HepG2 (cell line): Measurements from ENCODE around the gene IKZF5. TPM values are rescaled to one million over a fixed set of nuclear protein-coding genes. Genes with fewer than 3 reads are reported as not detected.

Experiments
- ATAC-seq: fragments of 200-7000 bp; cut with Tn5 transposase; 3 replicates; pipeline ENCODE4 v1.9.1; 2020; ENCODE audit warnings: mild to moderate bottlenecking, moderate library complexity
- BruUV-seq: library from RNA; stranded (reverse); fragments of 400-500 nt; replicated peaks from 2 replicates; lab custom pipeline; 2021; lab: Mats Ljungman, UMichigan
- CTCF ChIA-PET: fragments of 300-600 bp; formaldehyde crosslinking; extraction: SDS; loops from one replicate; lab custom pipeline; 2021; ENCODE audit warnings: low total read pairs, inconsistent platforms, low intra/inter-chr PET ratio; lab: Yijun Ruan, JAX
- POLR2A ChIA-PET: fragments of 350-600 bp; sonication (Branson Sonifier 250); formaldehyde crosslinking; loops from one replicate; lab custom pipeline; 2020; ENCODE audit warnings: antibody characterized with exemption, inconsistent platforms; lab: Yijun Ruan, JAX
- DNase-seq: peaks from one replicate; pipeline ENCODE4 v3.0.0-alpha.2; 2015; ENCODE audit warnings: low spot score
- FAIRE-seq: peaks from 3 replicates; lab custom pipeline; 2011; peaks lifted over from hg19 to GRCh38; lab: Jason Lieb, UNC
- H2AFZ ChIP-seq: one replicate; pipeline ENCODE4 v1.6.1; 2011; ENCODE audit warnings: low read length, inconsistent platforms
- H3K27ac ChIP-seq: fragments of 300-600 bp; 3 replicates; pipeline ENCODE4 v1.8.0; 2011; ENCODE audit warnings: mixed run types, mild to moderate bottlenecking, mixed read lengths, low read length, inconsistent platforms; ENCODE audit not compliant: insufficient read depth; ENCODE audit errors: extremely low read length
- H3K27me3 ChIP-seq, 2 experiments: fragments of 200-600 bp in 1 of 2; 2 replicates in 1 of 2; 3 replicates in 1 of 2; pipeline versions ENCODE4 v1.6.0 to v1.8.0; 2011; ENCODE audit warnings: low read length in 2 of 2, mild to moderate bottlenecking in 2 of 2, moderate library complexity in 2 of 2, inconsistent platforms in 1 of 2; ENCODE audit not compliant: insufficient read depth in 2 of 2, control insufficient read depth in 1 of 2
- H3K36me3 ChIP-seq, 2 experiments: fragments of 200-600 bp in 1 of 2; replicated peaks in 1 of 2; 2 replicates in 1 of 2; 3 replicates in 1 of 2; pipeline versions ENCODE4 v1.5.1 to v1.8.0; 2011; ENCODE audit warnings: low read length in 2 of 2, inconsistent platforms in 1 of 2; ENCODE audit not compliant: insufficient read depth in 2 of 2, control insufficient read depth in 1 of 2
- H3K4me1 ChIP-seq: 2 replicates; pipeline ENCODE4 v1.5.1; 2012; ENCODE audit warnings: low read length, inconsistent platforms; ENCODE audit not compliant: insufficient read depth
- H3K4me2 ChIP-seq: 2 replicates; pipeline ENCODE4 v1.6.0; 2011; ENCODE audit warnings: low read depth, low read length, inconsistent platforms
- H3K4me3 ChIP-seq, 3 experiments: fragments of 200-600 bp in 1 of 3; sonication (generic), shearing (Covaris generic) in 1 of 3; replicated peaks in 1 of 3; 2 replicates each; pipeline ENCODE4 v1.5.1; 2011 to 2016; ENCODE audit warnings: low read length in 3 of 3, inconsistent platforms in 2 of 3, low read depth in 2 of 3, mild to moderate bottlenecking in 2 of 3, control low read depth in 1 of 3, mixed read lengths in 1 of 3; ENCODE audit not compliant: insufficient read depth in 1 of 3
- H3K79me2 ChIP-seq: one replicate; pipeline ENCODE4 v1.6.1; 2011; ENCODE audit warnings: low read length, inconsistent platforms; ENCODE audit not compliant: insufficient read depth
- H3K9ac ChIP-seq: 2 replicates; pipeline ENCODE4 v1.6.0; 2011; ENCODE audit warnings: mild to moderate bottlenecking, low read depth, low read length, inconsistent platforms; ENCODE audit not compliant: insufficient read depth
- H3K9me3 ChIP-seq: 2 replicates; pipeline ENCODE4 v1.5.1; 2012; ENCODE audit warnings: mild to moderate bottlenecking, low read length
- H4K20me1 ChIP-seq: 2 replicates; pipeline ENCODE4 v1.6.0; 2011; ENCODE audit warnings: inconsistent platforms, mild to moderate bottlenecking, low read length, moderate library complexity; ENCODE audit not compliant: insufficient read depth
- ARHGAP35 ChIP-seq: sonication (generic); formaldehyde crosslinking; IDR thresholded peaks from 2 replicates; pipeline ENCODE4 v1.9.0; 2022; ENCODE audit warnings: mild to moderate bottlenecking, inconsistent platforms, moderate library complexity, missing genetic modification reagents, borderline replicate concordance
- BCL6 ChIP-seq: IDR thresholded peaks from 2 replicates; pipeline ENCODE4 v1.6.1; 2016; ENCODE audit warnings: missing genetic modification reagents, missing compliant biosample characterization
- CREBL2 ChIP-seq: sonication (generic); formaldehyde crosslinking; IDR thresholded peaks from 2 replicates; pipeline ENCODE4 v1.8.1; 2023; ENCODE audit warnings: missing genetic modification reagents, mild to moderate bottlenecking, borderline replicate concordance
- GATAD2A ChIP-seq: IDR thresholded peaks from 2 replicates; pipeline ENCODE4 v1.6.1; 2016
- MAX ChIP-seq: IDR thresholded peaks from 2 replicates; pipeline ENCODE4 v1.6.1; 2012; ENCODE audit warnings: inconsistent platforms
- MXI1 ChIP-seq: IDR thresholded peaks from 3 replicates; pipeline ENCODE4 v1.6.1; 2012; ENCODE audit warnings: low read depth, low read length, inconsistent platforms, borderline replicate concordance
- NFIC ChIP-seq: IDR thresholded peaks from 2 replicates; pipeline ENCODE4 v1.6.1; 2012; ENCODE audit warnings: mild to moderate bottlenecking, low read length, inconsistent platforms
- POLR2A ChIP-seq, 2 experiments: IDR thresholded peaks; 2 replicates each; pipeline ENCODE4 v1.6.1; 2011; ENCODE audit warnings: low read depth in 2 of 2, low read length in 2 of 2, mild to moderate bottlenecking in 1 of 2, moderate library complexity in 1 of 2; ENCODE audit not compliant: insufficient read depth in 1 of 2
- TFDP1 ChIP-seq: IDR thresholded peaks from 2 replicates; pipeline ENCODE4 v1.6.1; 2016; ENCODE audit warnings: missing compliant biosample characterization, missing genetic modification reagents, borderline replicate concordance
- ZBTB40 ChIP-seq, 2 experiments: fragments of 450-650 bp in 1 of 2; sonication (generic) in 1 of 2; formaldehyde crosslinking in 1 of 2; IDR thresholded peaks; 2 replicates each; pipeline versions ENCODE4 v1.6.1 to v1.8.0; 2016 to 2022; ENCODE audit warnings: antibody characterized with exemption in 1 of 2, mild to moderate bottlenecking in 1 of 2, missing genetic modification reagents in 1 of 2
- ZNF317 ChIP-seq: sonication (generic); formaldehyde crosslinking; IDR thresholded peaks from 2 replicates; pipeline ENCODE4 v1.5.0; 2020; ENCODE audit warnings: mild to moderate bottlenecking, missing genetic modification reagents
- WGBS: methylation state at CpG from one replicate; pipeline ENCODE4 v1.1.6; 2017; ENCODE audit warnings: low lambda C conversion rate; 5-methylcytosine and 5-hydroxymethylcytosine counted together
- in situ Hi-C: cut with HindIII; loops from 2 replicates; pipeline ENCODE4 v1.10.0; 2017; ENCODE audit warnings: low pct_unique_long_range_greater_than_20kb; ENCODE audit not compliant: extremely low pct_ligation_motif_present
- intact Hi-C: fragments of 100-400 bp; cut with micrococcal nuclease; formaldehyde crosslinking; loops from one replicate; pipeline ENCODE4 v1.10.0; 2022; ENCODE audit not compliant: unreplicated experiment
- polyA plus RNA-seq, 8 experiments: library from polyadenylated mRNA; depleted of rRNA in 3 of 8; stranded (reverse) in 7 of 8; unstranded in 1 of 8; fragments of >200 nt; fragmentation: Illumina TruSeq in 4 of 8; extraction: Trizol in 4 of 8; gene quantifications; 2 replicates each; pipeline versions ENCODE4 v1.2.1 to v1.2.3, GENCODE V29; 2011 to 2016; ENCODE audit warnings: low read depth in 4 of 8, missing spikeins in 1 of 8, mixed read lengths in 1 of 8; ENCODE audit not compliant: insufficient read depth in 1 of 8
- total RNA-seq, 5 experiments: library from RNA; depleted of rRNA; stranded (reverse); fragments of >200 nt; fragmentation: Illumina TruSeq; extraction: Trizol; gene quantifications; 2 replicates each; pipeline ENCODE4 v1.2.3, GENCODE V29; 2016; ENCODE audit warnings: low read depth in 1 of 5

Gene IKZF5
- total and polyA plus RNA-seq, 2 of the 13 experiments (the other 11 are each of a cell fraction or from before 2014, with no cell fraction given), result 3.7 to 12.0 TPM

- peak overlapping the region; percentile 28 for H3K27ac ChIP-seq
- in situ Hi-C loops, result no loop called here
- TF ChIP-seq CREBL2 (CRISPR knock-in tag) (no peak), ZNF317 (peak; percentile 97), MXI1 (peak; percentile 58; the same call in 1 of the 3 replicates), GATAD2A (CRISPR knock-in tag) (peak; percentile 37; the same call in 1 of the 2 replicates), BCL6 (CRISPR knock-in tag) (peak; percentile 45; the same call in 1 of the 2 replicates), ARHGAP35 (CRISPR knock-in tag) (no peak), TFDP1 (CRISPR knock-in tag) (peak; percentile 42; the same call in 1 of the 2 replicates), ZBTB40 (IDR thresholded peaks at IDR 0.05) (no peak), ZBTB40 (CRISPR knock-in tag; IDR thresholded peaks at IDR 0.05) (no peak), POLR2A (IDR thresholded peaks at IDR 0.05; ENCODE audit: insufficient read depth in 1 of 2, low read depth in 2 of 2, low read length in 2 of 2) (no peak), NFIC (no peak), MAX (peak; percentile 87)
Measured at GRCh38 chr10:123038782-123039631, 30.4 kb upstream of the IKZF5 start.

More at GRCh38 chr10:123038782-123039631, 30.4 kb upstream of the IKZF5 start:
- H3K79me2 ChIP-seq, result no peaks in the 10 kb centered on the region
- no peak overlapping the region for H2AFZ ChIP-seq
- BruUV-seq, result no TSS peak
- H3K4me2 ChIP-seq, result no peak overlapping the region
- H3K27me3 ChIP-seq, result no peaks in the 10 kb centered on the region
- no peak overlapping the region for H3K9ac ChIP-seq
- H4K20me1 ChIP-seq, result no peaks in the 10 kb centered on the region
- WGBS, result 77% methylated on average over 18 of the region's 18 CpGs
- POLR2A ChIA-PET, result interaction anchor here (1.1 kb wide), 1 partner anchor 31 kb away, joined by 4 read pairs; no protein-coding TSS in a partner anchor
- no peak overlapping the region for H3K4me3 ChIP-seq
- peak; percentile 58 for ATAC-seq
- peak; percentile 29 for DNase-seq
- H3K36me3 ChIP-seq, result peaks cover 17 to 55% of the 10 kb centered on the region in 2 experiments
- CTCF ChIA-PET, result no interaction called here
- peaks cover 18% of the 10 kb centered on the region for H3K4me1 ChIP-seq
- H3K9me3 ChIP-seq, result no peaks in the 10 kb centered on the region
- no peak for FAIRE-seq
- intact Hi-C loops, result no loop called here
